HL-60 (cell line): Measurements from ENCODE around the gene ACADS.

Experiments used
- DNase-seq, 2 experiments: peaks; one replicate each; pipeline ENCODE4 v3.0.0-alpha.2; 2010 to 2020; ENCODE audit warnings: low read depth in 1 of 2, low spot score in 1 of 2
- H3K27ac ChIP-seq: fragments of 250-450 bp; sonication (Bioruptor Pico); replicated peaks from 2 replicates; pipeline ENCODE4 v1.5.1; 2020; ENCODE audit warnings: mild to moderate bottlenecking, moderate library complexity
- H3K27me3 ChIP-seq: fragments of 250-450 bp; sonication (Bioruptor Pico); 2 replicates; pipeline ENCODE4 v1.5.1; 2021; ENCODE audit warnings: mild to moderate bottlenecking, moderate library complexity; ENCODE audit not compliant: insufficient read depth, poor library complexity, severe bottlenecking
- H3K4me3 ChIP-seq: replicated peaks from 2 replicates; pipeline ENCODE4 v1.5.1; 2011; ENCODE audit warnings: mild to moderate bottlenecking, control low read depth, low read length; ENCODE audit not compliant: insufficient read depth
- CTCF ChIP-seq: IDR thresholded peaks from one replicate; pipeline ENCODE4 v1.5.1; 2011; ENCODE audit warnings: low read length, control low read depth, inconsistent platforms; ENCODE audit not compliant: insufficient read depth
- GABPA ChIP-seq: IDR thresholded peaks from 2 replicates; pipeline ENCODE4 v1.6.1; 2012; ENCODE audit warnings: low read depth
- POLR2AphosphoS5 ChIP-seq: IDR thresholded peaks from 2 replicates; pipeline ENCODE4 v1.6.1; 2012; ENCODE audit warnings: low read depth
- REST ChIP-seq: IDR thresholded peaks from 2 replicates; pipeline ENCODE4 v1.6.1; 2012; ENCODE audit warnings: low read depth; ENCODE audit not compliant: insufficient replicate concordance
- SPI1 ChIP-seq: IDR thresholded peaks from 2 replicates; pipeline ENCODE4 v1.6.1; 2012; ENCODE audit warnings: low read depth, mild to moderate bottlenecking, borderline replicate concordance

ACADS gene

DNA sequence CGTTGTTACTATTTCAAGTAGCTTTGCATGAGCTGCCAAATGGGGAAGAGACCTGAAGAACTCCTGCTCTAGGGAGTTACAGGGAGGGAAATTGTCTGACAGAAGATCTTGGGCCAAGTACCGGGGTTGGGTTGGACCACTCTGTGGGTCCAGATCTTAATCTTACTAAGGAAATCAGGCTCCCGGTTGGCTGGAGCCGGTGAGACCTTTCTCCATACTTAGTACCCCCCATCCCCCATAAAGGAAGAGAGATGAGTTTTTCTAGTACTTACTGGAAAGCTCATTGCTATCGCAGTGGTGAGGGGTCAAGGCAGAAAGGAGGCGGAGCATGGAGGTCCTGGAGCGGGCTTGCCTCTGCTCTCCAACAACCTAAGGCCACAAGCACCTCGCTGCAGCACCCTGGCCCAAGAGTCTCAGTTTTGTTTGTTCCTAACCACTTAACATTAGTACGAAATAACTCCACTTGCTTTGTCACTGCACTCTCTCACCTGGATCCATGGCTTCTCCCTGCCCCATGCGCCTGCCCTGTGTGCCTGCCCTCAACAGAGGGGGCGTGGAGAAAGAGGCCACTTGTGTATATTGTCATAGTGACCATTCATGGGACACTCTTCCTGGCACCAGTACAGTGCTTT lies 22.2 kb upstream of the ACADS start:
- TF ChIP-seq SPI1 (no peak), CTCF (no peak), REST (no peak), POLR2AphosphoS5 (no peak), GABPA (no peak)
- no peak overlapping the region for H3K27ac ChIP-seq
- no peak overlapping the region for H3K4me3 ChIP-seq
- no peaks in the 10 kb centered on the region for H3K27me3 ChIP-seq
- DNase-seq: no peak

- H3K27me3 ChIP-seq: no peaks in the 10 kb centered on the region
- H3K4me3 ChIP-seq: no peak overlapping the region
- no peak for TF ChIP-seq REST
- no peak for TF ChIP-seq POLR2AphosphoS5
- TF ChIP-seq CTCF: no peak
- no peak overlapping the region for H3K27ac ChIP-seq
- no peak for DNase-seq
Measured at GRCh38 chr12:120705618-120706017, 20.0 kb upstream of the ACADS start.

- no peak overlapping the region for H3K27ac ChIP-seq
- DNase-seq: no peak
- TF ChIP-seq CTCF (no peak), SPI1 (no peak), REST (no peak), POLR2AphosphoS5 (no peak), GABPA (no peak)
- H3K4me3 ChIP-seq: no peak overlapping the region
- H3K27me3 ChIP-seq: no peaks in the 10 kb centered on the region
Measured at GRCh38 chr12:120706029-120706428, 19.6 kb upstream of the ACADS start.
